ENCODE measurements around the gene TMPRSS6. TPM values are rescaled to one million over a fixed set of nuclear protein-coding genes. Genes with fewer than 3 reads are reported as not detected.

Gene TMPRSS6
- polyA plus RNA-seq, 3 donors = 0.24 to 0.53 (median 0.44) TPM

- DNase-seq = no peak
Measured at GRCh38 chr22:37140686-37141323, 31.3 kb upstream of the TMPRSS6 start.

GRCh38 chr22:37139762-37140161, 30.2 kb upstream of the TMPRSS6 start:
- no peak for DNase-seq

DNA sequence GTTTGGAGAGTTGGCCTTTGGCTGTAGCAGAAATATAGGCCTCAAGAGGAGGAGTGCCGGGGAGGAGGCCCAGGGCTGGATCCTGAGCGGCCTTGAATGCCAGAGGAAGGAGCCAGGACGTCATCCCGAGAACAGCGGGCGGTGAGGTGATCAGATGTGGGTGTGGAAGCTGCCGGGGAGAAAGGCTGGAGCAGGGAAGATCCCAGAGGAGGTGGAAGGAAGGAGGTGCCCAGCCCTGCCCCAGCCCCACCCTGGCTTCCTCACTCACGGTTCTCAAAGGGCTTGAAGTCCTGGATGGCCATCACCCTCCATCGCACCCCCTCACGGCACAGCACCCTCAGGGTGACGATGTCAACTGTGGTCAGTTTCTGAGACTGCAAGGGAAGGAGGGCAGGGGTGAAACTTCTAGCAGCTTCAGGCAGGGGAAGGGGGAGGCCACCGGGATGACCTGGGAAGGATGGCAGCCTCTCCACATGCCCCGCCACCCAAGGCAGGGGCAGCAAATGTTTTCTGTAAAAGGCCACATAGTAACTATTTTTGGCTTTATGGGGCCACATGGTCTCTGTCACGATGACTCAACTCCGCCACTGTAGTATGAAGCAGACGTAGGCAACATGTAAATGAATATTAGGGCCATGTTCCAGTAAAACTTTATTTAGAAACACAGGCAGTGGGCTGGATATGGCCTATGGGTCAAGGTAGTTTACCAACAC, 29.5 kb upstream of the TMPRSS6 start:
- DNase-seq = no peak

GRCh38 chr22:37137903-37138665, 28.6 kb upstream of the TMPRSS6 start:
- no peak for DNase-seq

DNA sequence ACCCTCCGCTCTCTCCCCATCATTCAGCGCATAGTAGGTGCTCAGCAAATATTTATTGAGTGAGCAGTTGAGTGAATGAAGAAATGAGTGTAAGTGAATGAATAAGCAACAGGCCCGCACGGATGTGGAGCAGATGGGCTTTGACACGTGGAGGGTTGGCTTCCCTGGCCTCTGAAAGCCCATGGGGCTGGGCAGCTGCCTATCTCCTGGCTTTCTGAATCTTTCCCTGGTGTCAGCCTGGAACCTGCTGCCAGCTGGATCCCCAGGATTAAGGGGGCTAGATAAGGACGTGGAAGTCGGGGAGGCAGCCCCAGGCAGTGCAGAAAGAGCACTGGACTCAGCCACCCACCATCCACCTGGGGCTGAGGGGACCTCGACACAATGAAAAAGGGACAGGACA, 27.6 kb upstream of the TMPRSS6 start:
- no peak for DNase-seq

DNA sequence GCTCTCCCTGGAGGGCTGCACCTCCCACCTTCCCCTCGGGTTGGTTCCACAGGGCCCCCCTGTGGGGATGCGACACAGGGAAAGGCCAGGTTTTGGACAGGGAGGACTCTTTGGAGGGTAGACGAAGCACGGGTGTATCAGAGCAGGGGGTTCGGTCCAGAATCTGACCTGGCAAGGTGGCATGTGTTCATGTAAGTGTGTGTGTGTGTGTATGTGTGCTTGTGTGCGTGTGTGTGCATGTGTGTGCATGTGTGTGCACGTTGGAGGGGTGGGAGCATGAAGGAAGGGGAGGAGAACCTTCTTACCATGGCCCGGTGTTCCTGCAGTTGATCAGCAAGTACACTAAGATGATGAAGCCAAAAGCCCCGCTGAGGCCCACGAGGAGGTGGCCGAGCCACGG, 25.5 kb upstream of the TMPRSS6 start:
- DNase-seq = no peak

DNA sequence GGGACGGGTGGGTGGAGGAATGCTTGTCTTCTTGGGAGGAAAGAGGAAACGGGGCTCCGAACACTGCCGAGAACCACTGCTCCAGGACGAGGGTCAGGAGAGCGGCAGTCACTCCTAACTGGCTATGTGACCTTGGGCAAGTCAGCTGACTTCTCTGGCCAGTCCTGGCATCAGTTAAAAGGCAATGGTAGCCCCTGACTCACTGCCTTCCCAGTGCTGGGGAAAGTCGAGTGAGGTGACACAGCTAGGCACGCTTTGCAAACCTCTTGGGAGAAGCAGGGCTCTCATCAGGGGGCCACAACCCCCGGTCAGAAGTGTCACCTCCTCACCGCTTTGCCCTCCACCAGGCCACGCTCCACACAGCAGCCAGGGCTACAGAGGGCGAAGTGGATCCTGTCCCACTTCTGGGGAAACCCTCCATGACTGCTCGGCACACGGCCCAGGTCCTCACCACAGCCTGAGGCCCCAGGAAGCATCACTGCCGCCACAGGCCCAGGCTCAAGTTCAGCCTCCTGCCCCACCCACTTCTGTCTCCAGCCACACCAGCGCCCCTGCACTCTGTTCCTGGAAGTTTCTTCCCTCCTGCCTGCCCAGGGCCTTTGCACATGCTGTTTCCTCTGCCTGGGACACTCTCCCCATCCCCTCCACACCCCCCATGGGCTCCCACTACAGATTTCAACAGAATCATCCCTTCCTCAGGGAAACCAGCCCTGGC, 23.9 kb upstream of the TMPRSS6 start:
- no peak for DNase-seq

DNA sequence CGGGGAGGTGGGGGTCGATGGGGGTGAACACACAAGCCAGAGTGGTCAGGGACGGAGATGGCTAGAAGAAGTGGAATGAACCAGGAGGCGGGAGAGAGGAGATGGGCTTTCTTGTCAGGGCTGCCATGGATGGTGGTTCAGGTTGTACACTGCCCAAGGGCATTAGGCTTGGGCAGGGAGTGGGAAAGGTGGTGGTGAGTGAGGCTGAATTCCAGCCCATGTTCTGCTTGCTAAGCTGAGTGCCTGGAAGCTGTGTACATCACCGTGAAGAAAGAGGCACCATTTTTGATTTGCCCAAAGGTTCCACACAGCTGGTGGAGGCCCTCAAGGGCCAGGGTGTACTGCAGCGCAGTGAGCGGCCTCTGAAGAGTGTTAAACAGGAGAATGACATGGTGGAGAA, 23.3 kb upstream of the TMPRSS6 start:
- DNase-seq = no peak

- no peak for DNase-seq
Measured at GRCh38 chr22:37129866-37130441, 20.4 kb upstream of the TMPRSS6 start.

- DNase-seq = no peak
Measured at GRCh38 chr22:37128555-37129281, 19.2 kb upstream of the TMPRSS6 start.

DNA sequence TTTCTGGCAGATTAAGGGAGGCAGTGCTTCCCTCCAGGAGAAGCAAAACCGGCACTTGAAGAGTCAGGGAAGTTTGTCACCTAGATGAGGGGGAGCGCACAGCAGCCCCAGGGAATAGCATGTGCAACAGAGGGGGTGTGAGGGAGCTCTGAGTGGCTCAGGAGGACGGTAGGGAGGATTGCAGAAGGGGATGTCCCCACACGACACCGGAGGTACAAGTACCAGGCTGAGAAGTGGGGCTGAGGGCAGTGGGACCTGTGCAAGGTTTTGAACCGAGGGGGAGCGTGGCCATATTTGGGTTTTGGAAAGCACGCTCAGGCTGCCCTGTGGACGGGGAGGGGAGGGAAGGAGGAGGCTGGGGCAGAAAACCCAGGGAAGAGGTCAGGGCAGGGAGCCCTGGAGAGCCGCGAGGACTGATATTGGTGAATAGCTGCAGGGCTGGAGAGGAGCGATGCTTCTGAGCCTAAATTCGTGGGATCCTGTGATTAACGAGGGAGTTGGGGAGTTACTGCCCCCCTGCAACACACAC, 17.9 kb upstream of the TMPRSS6 start:
- DNase-seq = no peak

GRCh38 chr22:37126882-37127281, 17.4 kb upstream of the TMPRSS6 start:
- no peak for DNase-seq

DNA sequence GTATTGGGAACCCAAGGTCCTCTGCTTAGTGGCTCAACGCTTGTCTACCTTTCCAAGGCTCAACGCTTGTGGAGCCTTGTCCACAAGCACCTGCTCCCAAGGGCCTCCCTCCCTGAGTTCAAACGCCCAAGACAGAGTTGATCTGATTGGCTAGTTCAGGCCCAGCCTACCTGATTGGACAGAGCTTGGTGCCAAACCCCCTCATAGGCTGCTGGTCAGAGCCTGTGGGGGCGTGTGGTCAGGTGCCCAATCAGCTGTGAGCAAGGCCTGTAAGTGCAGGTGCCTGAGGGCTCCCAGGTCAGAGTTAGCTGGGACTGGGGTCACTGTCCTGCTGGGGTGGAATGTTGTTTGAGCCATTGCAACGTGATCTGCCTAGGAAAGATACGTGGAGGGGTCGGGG, 16.9 kb upstream of the TMPRSS6 start:
- DNase-seq = no peak

GRCh38 chr22:37123649-37124048, 14.1 kb upstream of the TMPRSS6 start:
- DNase-seq = no peak

- no peak for DNase-seq
Measured at GRCh38 chr22:37122598-37123180, 13.2 kb upstream of the TMPRSS6 start.

DNA sequence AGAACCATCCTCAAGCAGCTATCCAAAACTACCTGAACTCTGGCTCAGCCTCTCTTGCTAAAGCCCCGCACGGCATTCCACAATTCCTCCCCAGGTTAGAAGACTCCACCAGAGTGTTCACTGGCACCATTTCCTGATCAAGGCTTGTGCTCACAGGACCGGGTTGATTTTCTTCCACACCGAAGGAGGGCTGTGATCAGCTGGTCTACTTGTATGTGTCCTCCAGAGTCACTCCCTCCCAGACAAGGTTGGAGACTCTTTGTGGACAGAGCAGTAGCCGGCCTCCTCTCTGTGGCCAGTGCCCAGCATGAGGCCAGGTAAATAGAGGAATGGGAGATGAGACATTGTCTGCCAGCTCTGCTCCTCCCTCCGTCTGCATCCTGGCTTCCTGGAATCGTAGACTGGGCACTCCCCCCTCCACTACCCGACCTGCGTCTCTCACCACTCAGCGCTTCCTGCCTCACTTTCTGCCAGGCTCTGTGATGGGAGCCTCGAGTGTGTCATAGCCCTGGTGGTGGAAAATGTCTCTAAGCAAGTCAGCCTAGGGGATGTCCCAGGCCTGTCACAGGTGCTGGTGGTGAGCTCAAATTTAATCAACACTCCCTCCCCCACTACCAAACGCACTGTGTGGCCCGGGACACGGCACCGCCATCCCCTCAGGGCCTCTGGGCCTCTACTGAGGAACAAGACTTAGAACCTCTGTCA, 12.5 kb upstream of the TMPRSS6 start:
- no peak for DNase-seq

DNA sequence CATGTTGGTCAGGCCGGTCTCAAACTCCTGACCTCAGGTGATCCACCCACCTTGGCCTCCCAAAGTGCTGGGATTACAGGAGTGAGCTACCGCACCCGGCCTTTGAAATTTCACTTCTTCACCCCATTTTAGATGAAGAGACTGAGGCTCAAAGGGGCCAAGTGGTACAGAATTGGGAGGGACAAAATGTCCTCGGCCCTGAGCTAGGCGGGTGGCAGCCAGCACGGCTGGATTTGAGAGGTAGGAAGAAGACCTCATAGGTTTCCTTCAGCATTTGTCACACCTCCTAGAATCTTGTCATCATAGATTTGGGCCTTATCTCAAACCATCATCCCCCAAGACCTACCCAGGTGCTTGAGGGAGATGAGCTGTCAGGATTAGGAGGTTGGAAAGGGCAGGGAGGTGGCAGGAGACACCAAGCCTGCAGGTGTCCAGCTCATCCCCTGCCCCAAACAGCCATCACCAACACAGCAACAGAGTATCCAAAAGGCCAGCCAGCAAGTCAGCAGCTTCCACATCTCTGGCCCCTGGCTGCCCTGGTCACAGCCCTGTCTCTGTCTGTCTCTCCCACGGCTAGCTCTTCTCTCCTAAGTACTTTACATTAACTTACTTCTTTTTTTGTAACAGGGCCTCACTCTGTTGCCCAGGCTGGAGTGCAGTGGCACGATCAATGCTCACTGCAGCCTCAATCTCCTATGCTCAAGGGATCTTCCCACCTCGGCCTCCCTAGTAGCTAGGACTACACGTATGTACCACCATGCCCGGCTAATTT, 11.2 kb upstream of the TMPRSS6 start:
- no peak for DNase-seq

GRCh38 chr22:37119872-37120271, 10.4 kb upstream of the TMPRSS6 start:
- no peak for DNase-seq

- no peak for DNase-seq
Measured at GRCh38 chr22:37118083-37118482, 8.6 kb upstream of the TMPRSS6 start.
